Erythroblast (primary cell): ENCODE results near the gene SPA17.

Experiments
- GATA1 ChIP-seq: IDR thresholded peaks from 2 replicates; pipeline ENCODE4 v1.6.1; 2011; ENCODE audit warnings: low read depth, mild to moderate bottlenecking, control low read depth, low read length, moderate library complexity
- POLR2A ChIP-seq: IDR thresholded peaks from 2 replicates; pipeline ENCODE4 v1.6.1; 2011; ENCODE audit warnings: mild to moderate bottlenecking, low read length

DNA sequence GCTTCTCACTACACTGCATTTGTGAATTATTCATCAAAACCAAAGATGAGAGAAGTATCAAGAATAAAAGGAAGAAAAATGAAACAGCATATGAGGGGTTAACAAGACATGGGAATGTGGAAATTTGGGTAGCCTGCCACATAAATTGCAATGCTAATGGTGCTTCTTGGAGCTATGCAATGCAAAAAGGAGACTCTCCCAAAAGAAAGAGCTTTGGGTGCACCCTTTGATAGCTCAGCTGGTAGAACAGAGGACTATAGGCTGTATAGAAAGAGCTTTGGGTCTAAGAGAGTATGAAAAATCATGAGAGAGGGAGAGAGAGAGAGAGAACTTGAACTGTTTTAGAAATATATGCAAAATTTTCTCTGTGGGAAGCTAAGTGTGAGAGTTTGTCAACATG, 26.3 kb downstream of the SPA17 start:
- TF ChIP-seq POLR2A = no peak
- no peak for TF ChIP-seq GATA1
